Measurements from ENCODE around the gene HOXD3. TPM values are rescaled to one million over a fixed set of nuclear protein-coding genes. Genes with fewer than 3 reads are reported as not detected.

Gene HOXD3
- total RNA-seq, result not detected
- polyA plus RNA-seq (2013, experiment 1 of 2), result not detected
- 0.14 TPM for polyA plus RNA-seq (2013, experiment 2 of 2)
- 0 to 0.20 (median 0) reads per million in 172 experiments for total RNA-seq

DNA sequence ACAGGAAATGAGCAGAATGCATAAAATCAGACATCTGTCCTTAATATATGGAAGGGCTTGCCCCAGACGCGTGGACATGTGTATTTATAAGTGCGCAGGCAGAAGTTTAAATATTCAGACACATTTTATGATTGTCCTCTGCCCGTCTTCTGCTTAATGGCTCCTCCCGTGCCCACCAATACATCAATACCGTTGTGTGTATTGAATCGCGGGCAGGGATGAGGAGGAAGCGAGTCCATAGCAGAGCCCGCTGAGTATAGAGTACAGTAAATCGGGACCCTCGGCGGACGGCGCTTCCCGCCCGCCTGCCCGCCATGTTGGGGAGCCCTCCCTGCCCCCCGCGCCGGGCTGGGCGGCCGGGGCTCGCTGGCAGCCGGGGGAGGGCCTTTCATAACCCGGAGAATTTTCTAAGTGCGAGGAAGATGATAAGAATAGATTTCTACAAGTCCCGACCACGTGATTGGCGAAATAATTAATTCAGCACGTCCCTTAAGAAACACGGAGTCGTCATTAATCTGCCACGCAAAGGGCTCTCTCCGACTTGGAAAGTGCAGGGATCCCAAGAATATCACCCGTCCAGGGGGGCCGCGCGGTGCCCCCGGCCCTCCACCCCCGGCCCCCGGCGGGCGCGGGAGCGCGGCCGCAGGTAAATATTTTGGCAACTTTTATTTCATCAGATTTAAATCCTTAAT, at the start of gene HOXD3:
HOXD3 (plus strand) TSS at position 501 of the 692 bp plus-strand sequence. CDS start 11,808 bp downstream, outside the sequence.
- CTCF ChIA-PET, result no interaction called here
- Histone ChIP-seq H3K27me3 (ENCODE audit: control insufficient read depth in 1 of 2, insufficient read depth in 2 of 2, low read length in 2 of 2) (peaks cover 68 to 96% of the 10 kb centered on the region in 2 experiments), H3K9me3 (ENCODE audit: control insufficient read depth in 1 of 2, insufficient read depth in 1 of 2, low read length in 2 of 2) (peaks cover 0 to 56% of the 10 kb centered on the region in 2 experiments), H3K27ac (ENCODE audit: low read depth in 1 of 2, low read length in 2 of 2) (no peak within 1 kb of the TSS), H3K36me3 (ENCODE audit: insufficient read depth, low read length) (no peaks in the 10 kb centered on the region), H3K4me1 (ENCODE audit: insufficient read depth, low read length) (peaks cover 23% of the 10 kb centered on the region), H3K4me3 (ENCODE audit: low read length) (no peak within 1 kb of the TSS)
- Mint-ChIP-seq H3K27ac (no peak within 1 kb of the TSS), H3K27me3 (peaks cover 90% of the 10 kb centered on the region), H3K4me1 (ENCODE audit: low read depth) (peaks cover 17% of the 10 kb centered on the region), H3K36me3 (ENCODE audit: low read depth) (no peaks in the 10 kb centered on the region), H3K4me3 (peak within 1 kb of the TSS; percentile 11), H3K9me3 (no peaks in the 10 kb centered on the region)
- DNase-seq, result no peak
- intact Hi-C loops (cut with DNase I, micrococcal nuclease), result no loop called here
- no peak for ATAC-seq (ENCODE audit: poor library complexity)
- TF ChIP-seq, protein P1, sequence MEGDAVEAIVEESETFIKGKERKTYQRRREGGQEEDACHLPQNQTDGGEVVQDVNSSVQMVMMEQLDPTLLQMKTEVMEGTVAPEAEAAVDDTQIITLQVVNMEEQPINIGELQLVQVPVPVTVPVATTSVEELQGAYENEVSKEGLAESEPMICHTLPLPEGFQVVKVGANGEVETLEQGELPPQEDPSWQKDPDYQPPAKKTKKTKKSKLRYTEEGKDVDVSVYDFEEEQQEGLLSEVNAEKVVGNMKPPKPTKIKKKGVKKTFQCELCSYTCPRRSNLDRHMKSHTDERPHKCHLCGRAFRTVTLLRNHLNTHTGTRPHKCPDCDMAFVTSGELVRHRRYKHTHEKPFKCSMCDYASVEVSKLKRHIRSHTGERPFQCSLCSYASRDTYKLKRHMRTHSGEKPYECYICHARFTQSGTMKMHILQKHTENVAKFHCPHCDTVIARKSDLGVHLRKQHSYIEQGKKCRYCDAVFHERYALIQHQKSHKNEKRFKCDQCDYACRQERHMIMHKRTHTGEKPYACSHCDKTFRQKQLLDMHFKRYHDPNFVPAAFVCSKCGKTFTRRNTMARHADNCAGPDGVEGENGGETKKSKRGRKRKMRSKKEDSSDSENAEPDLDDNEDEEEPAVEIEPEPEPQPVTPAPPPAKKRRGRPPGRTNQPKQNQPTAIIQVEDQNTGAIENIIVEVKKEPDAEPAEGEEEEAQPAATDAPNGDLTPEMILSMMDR (IDR thresholded peaks at IDR 0.05), result no peak
- POLR2A ChIA-PET, result no interaction called here

- no peaks in the 10 kb centered on the region for H3K36me3 ChIP-seq (ENCODE audit: insufficient read depth, low read length)
- ATAC-seq (ENCODE audit: poor library complexity) (no peak), DNase-seq (peak in 2 of 14 experiments; percentile 1 to 29)
- Mint-ChIP-seq H3K27ac (no peak overlapping the region), H3K9me3 (no peaks in the 10 kb centered on the region), H3K4me1 (ENCODE audit: low read depth) (peaks cover 41% of the 10 kb centered on the region), H3K4me3 (no peak overlapping the region), H3K27me3 (peaks cover 90% of the 10 kb centered on the region), H3K36me3 (ENCODE audit: low read depth) (peaks cover 7% of the 10 kb centered on the region)
- TF ChIP-seq, protein P1 (IDR thresholded peaks at IDR 0.05), result no peak
- ChIA-PET POLR2A (no interaction called here), CTCF (no interaction called here)
- H3K27me3 ChIP-seq (ENCODE audit: control insufficient read depth in 1 of 2, insufficient read depth in 2 of 2, low read length in 2 of 2), result peaks cover 87 to 93% of the 10 kb centered on the region in 2 experiments
- intact Hi-C loops (cut with DNase I, micrococcal nuclease), result no loop called here
- no peak overlapping the region for H3K4me3 ChIP-seq (ENCODE audit: low read length)
- peaks cover 3 to 66% of the 10 kb centered on the region in 2 experiments for H3K9me3 ChIP-seq (ENCODE audit: control insufficient read depth in 1 of 2, insufficient read depth in 1 of 2, low read length in 2 of 2)
- no peak overlapping the region for H3K27ac ChIP-seq (ENCODE audit: low read depth in 1 of 2, low read length in 2 of 2)
- H3K4me1 ChIP-seq (ENCODE audit: insufficient read depth, low read length), result peaks cover 35% of the 10 kb centered on the region
These were observed 49.4 kb upstream of the HOXD3 start for GRCh38 chr2:176107731-176108181.

DNA sequence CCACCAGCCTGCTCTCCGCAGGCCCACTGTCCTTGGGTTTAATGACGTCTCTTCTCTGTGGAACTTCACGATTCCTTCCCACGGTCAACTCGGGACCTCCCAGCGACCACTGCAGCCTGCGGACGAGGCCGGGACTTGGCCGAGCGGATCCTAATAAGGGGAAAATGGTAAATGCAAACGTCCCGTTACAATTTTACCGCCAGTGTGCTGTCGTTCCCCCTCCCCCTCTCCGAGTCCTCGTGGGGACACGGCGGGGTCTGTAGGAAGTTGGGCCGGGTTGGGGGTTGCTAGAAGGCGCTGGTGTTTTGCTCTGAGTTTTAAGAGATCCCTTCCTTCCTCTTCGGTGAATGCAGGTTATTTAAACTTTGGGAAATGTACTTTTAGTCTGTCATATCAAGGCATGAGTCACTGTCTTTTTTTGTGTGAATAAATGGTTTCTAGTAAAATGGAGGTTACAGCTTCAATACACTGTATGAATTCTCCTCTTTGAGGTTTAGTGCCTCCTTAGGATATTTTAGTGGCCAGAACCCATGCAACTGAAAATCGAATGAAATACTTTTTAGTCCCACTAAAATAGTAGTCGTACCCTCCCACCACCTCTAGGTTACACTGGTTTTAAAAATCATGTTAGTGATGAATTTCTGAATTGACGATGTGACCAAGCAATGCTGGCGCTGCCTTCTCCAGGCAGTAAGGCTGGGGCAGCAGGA, 47.8 kb upstream of the HOXD3 start:
- intact Hi-C loops (cut with DNase I, micrococcal nuclease), result no loop called here
- Histone ChIP-seq H3K27me3 (ENCODE audit: control insufficient read depth in 1 of 2, insufficient read depth in 2 of 2, low read length in 2 of 2) (peaks cover 87 to 93% of the 10 kb centered on the region in 2 experiments), H3K9me3 (ENCODE audit: control insufficient read depth in 1 of 2, insufficient read depth in 1 of 2, low read length in 2 of 2) (peaks cover 8 to 71% of the 10 kb centered on the region in 2 experiments), H3K4me1 (ENCODE audit: insufficient read depth, low read length) (peaks cover 30% of the 10 kb centered on the region), H3K4me3 (ENCODE audit: low read length) (no peak overlapping the region), H3K36me3 (ENCODE audit: insufficient read depth, low read length) (no peaks in the 10 kb centered on the region), H3K27ac (ENCODE audit: low read depth in 1 of 2, low read length in 2 of 2) (no peak overlapping the region)
- peaks cover 90% of the 10 kb centered on the region for H3K27me3 Mint-ChIP-seq
- H3K4me3 Mint-ChIP-seq, result peak overlapping the region; percentile 8
- no peak for ATAC-seq (ENCODE audit: poor library complexity)
- peak overlapping the region; percentile 18 for H3K27ac Mint-ChIP-seq
- ChIA-PET POLR2A (interaction anchor here (2.4 kb wide), 1 partner anchor 11 kb away, joined by 8 read pairs; no protein-coding TSS in a partner anchor), CTCF (interaction anchor here (1.8 kb wide), 1 partner anchor 18 kb away, joined by 6 read pairs; no protein-coding TSS in a partner anchor)
- H3K9me3 Mint-ChIP-seq, result no peaks in the 10 kb centered on the region
- peak in 1 of 14 experiments; percentile 29 for DNase-seq
- TF ChIP-seq, protein P1 (IDR thresholded peaks at IDR 0.05), result no peak
- H3K4me1 Mint-ChIP-seq (ENCODE audit: low read depth), result peaks cover 32% of the 10 kb centered on the region
- peaks cover 7% of the 10 kb centered on the region for H3K36me3 Mint-ChIP-seq (ENCODE audit: low read depth)

All from CD4-positive, alpha-beta T cell (primary cell).